HG03139 (cell line): ENCODE results near the gene MSMO1.
A peak's percentile ranks its signal among the peaks of the same experiment; 100 is the strongest.
"Not testable (repeated sequence)": the region's sequence is repeated elsewhere in the genome, so short reads cannot be mapped to it uniquely, and the experiment has no call there.

Source experiments
- ATAC-seq: cut with Tn5 transposase; IDR thresholded peaks from one replicate; pipeline ENCODE4 v1.9.1; 2021; ENCODE audit not compliant: unreplicated experiment

The MSMO1 gene

GRCh38 chr4:165324236-165324917 lies 3.1 kb upstream of the MSMO1 start:
- no peak for ATAC-seq

- ATAC-seq: no peak
These were observed 2.6 kb upstream of the MSMO1 start for GRCh38 chr4:165324918-165325304.

GRCh38 chr4:165325732-165326512 lies 1.5 kb upstream of the MSMO1 start:
- ATAC-seq: no peak

GRCh38 chr4:165326831-165327210 lies 648 bp upstream of the MSMO1 start:
- peak; percentile 10 for ATAC-seq

GRCh38 chr4:165328101-165328425 lies 594 bp downstream of the MSMO1 start:
- no peak for ATAC-seq

- ATAC-seq: no peak
These were observed 1.2 kb downstream of the MSMO1 start for GRCh38 chr4:165328708-165329107.

- ATAC-seq: no peak
These were observed 2.6 kb downstream of the MSMO1 start for GRCh38 chr4:165330071-165330470.

- ATAC-seq: no peak
These were observed 3.2 kb downstream of the MSMO1 start for GRCh38 chr4:165330666-165331065.

- ATAC-seq: no peak
These were observed 3.9 kb downstream of the MSMO1 start for GRCh38 chr4:165331359-165331758.

- ATAC-seq: no peak
These were observed 4.4 kb downstream of the MSMO1 start for GRCh38 chr4:165331823-165332222.

- no peak for ATAC-seq
These were observed 5.0 kb downstream of the MSMO1 start for GRCh38 chr4:165332502-165332901.

GRCh38 chr4:165335163-165335703 lies 7.8 kb downstream of the MSMO1 start:
- ATAC-seq: no peak

- ATAC-seq: no peak
These were observed 9.3 kb downstream of the MSMO1 start for GRCh38 chr4:165336743-165337142.

GRCh38 chr4:165342340-165342739 lies 14.9 kb downstream of the MSMO1 start:
- ATAC-seq: not testable (repeated sequence)

GRCh38 chr4:165343353-165344191 lies 16.1 kb downstream of the MSMO1 start:
- no peak for ATAC-seq

- no peak for ATAC-seq
These were observed 18.4 kb downstream of the MSMO1 start for GRCh38 chr4:165345666-165346417.

- ATAC-seq: no peak
These were observed 20.4 kb downstream of the MSMO1 start for GRCh38 chr4:165347647-165348569.

GRCh38 chr4:165351359-165352130 lies 24.1 kb downstream of the MSMO1 start:
- ATAC-seq: no peak

GRCh38 chr4:165355900-165356300 lies 28.4 kb downstream of the MSMO1 start:
- ATAC-seq: no peak
